SK-N-MC (cell line): ENCODE results near the gene CA10.

Source experiments
- DNase-seq: peaks from one replicate; pipeline ENCODE4 v3.0.0-alpha.2; 2011; ENCODE audit warnings: low read depth, low spot score
- H3K27ac ChIP-seq: fragments of 200-600 bp; sonication (generic); 2 replicates; pipeline ENCODE4 v1.5.1; 2016; ENCODE audit warnings: mixed run types
- H3K36me3 ChIP-seq: fragments of 200-600 bp; sonication (generic); 2 replicates; pipeline ENCODE4 v1.6.1; 2017; ENCODE audit warnings: antibody characterized with exemption, low read length, mixed read lengths; ENCODE audit not compliant: insufficient read depth
- H3K4me3 ChIP-seq: fragments of 200-600 bp; sonication (generic); 2 replicates; pipeline ENCODE4 v1.5.1; 2016
- H3K9ac ChIP-seq: fragments of 200-600 bp; sonication (generic); 2 replicates; pipeline ENCODE4 v1.8.0; 2017; ENCODE audit warnings: mixed run types, mixed read lengths; ENCODE audit not compliant: insufficient read length
- H3K9me3 ChIP-seq: fragments of 200-600 bp; sonication (generic); 2 replicates; pipeline ENCODE4 v1.6.1; 2017; ENCODE audit warnings: low read depth, mild to moderate bottlenecking, antibody characterized with exemption, low read length, moderate library complexity, mixed read lengths
- EZH2 ChIP-seq: fragments of 200-600 bp; sonication (generic); IDR thresholded peaks from one replicate; pipeline ENCODE4 v1.6.1; 2017; ENCODE audit warnings: antibody characterized with exemption
- FOXP2 ChIP-seq: optimal IDR thresholded peaks from 2 replicates; pipeline ENCODE3; 2011; ENCODE audit warnings: mild to moderate bottlenecking, moderate library complexity; ENCODE audit not compliant: insufficient read depth; ENCODE audit errors: extremely low read length, control extremely low read depth
- POLR2AphosphoS5 ChIP-seq: IDR thresholded peaks from 2 replicates; pipeline ENCODE4 v1.6.1; 2012; ENCODE audit warnings: mild to moderate bottlenecking, low read depth, low read length, borderline replicate concordance

CA10 gene

DNA sequence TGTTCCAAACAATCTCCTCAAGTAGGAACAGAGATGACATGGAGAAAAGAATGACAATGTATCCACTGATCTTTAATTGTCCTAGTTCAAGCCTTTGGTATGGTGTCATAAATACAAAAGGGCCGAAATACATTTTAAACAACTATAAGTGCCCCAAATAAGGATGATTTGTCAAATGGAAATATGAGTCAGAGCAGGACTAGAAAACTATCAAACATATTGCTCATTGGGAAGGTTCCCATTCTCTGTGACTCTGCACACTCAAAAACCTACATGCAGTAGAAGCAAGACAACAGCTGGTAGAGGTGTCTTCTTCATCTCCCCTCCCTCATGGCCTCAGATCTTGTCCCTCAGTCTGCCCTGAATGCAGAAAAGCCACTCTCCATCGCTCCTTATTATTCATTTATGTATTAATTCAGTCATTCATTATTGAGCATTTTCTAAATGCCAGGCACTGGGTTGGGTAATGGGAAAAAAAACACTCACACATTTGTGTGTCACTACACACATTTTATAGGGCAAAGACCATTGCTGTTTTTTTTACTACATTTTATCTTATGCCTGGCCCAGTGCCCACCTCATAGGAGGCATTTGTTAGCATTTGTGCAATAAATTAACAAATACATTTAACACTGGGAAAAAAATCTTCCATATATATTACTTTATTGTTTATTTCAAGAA is 10.1 kb downstream of the CA10 start:
- no peak for DNase-seq
- no peak overlapping the region for H3K27ac ChIP-seq

DNA sequence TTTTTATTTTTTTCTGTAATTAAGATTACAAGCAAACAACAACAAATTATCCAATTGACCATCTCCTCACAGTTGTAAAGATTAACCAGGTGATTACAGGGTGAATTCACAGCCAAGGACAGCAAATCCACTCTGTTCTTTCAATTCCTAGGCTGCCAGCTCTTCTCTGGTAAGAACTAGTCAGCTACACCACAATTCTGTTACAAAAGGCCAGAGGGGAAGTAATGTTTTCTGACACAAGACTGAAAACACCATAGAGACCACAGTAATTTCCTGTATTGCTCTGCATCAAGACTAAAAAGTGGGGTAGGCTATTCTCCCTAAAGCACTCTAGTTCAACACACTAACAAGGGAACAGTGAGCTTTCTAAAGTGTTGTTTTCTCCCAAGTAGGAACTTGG is 10.6 kb downstream of the CA10 start:
- no peak overlapping the region for H3K9ac ChIP-seq
- DNase-seq = no peak
- no peak overlapping the region for H3K27ac ChIP-seq

More for the DNA sequence above, 10.1 kb downstream of the CA10 start:
- Histone ChIP-seq H3K36me3 (no peaks in the 10 kb centered on the region), H3K4me3 (no peak overlapping the region), H3K9me3 (no peaks in the 10 kb centered on the region), H3K9ac (no peak overlapping the region)
- TF ChIP-seq POLR2AphosphoS5 (no peak), FOXP2 (no peak), EZH2 (no peak)

DNA sequence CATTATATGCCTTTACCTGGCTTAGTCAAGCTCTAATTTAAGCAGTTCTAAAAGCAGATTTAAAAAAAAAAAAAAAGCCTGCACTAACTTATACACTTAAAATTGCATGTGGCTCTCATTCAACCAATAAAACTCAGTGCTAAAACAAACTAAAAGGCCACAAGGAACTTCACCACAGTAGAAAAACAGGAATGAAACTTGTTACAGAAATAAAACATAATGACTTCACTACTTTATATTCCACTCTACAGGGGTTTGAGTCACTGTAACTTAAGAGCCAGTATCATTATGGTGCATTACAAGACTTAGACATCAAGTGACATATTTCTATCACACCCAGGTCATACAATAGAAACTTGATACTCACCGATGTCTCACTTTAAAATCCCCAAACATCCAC is 11.1 kb downstream of the CA10 start:
- Histone ChIP-seq H3K27ac (no peak overlapping the region), H3K9me3 (no peaks in the 10 kb centered on the region), H3K9ac (no peak overlapping the region), H3K4me3 (no peak overlapping the region), H3K36me3 (no peaks in the 10 kb centered on the region)
- DNase-seq = no peak
- no peak for TF ChIP-seq EZH2
- TF ChIP-seq POLR2AphosphoS5 = no peak
- TF ChIP-seq FOXP2 = no peak

More for the DNA sequence above, 10.6 kb downstream of the CA10 start:
- TF ChIP-seq EZH2 = no peak
- no peak for TF ChIP-seq FOXP2
- no peak for TF ChIP-seq POLR2AphosphoS5
- H3K9me3 ChIP-seq = no peaks in the 10 kb centered on the region
- no peak overlapping the region for H3K4me3 ChIP-seq
- no peaks in the 10 kb centered on the region for H3K36me3 ChIP-seq

DNA sequence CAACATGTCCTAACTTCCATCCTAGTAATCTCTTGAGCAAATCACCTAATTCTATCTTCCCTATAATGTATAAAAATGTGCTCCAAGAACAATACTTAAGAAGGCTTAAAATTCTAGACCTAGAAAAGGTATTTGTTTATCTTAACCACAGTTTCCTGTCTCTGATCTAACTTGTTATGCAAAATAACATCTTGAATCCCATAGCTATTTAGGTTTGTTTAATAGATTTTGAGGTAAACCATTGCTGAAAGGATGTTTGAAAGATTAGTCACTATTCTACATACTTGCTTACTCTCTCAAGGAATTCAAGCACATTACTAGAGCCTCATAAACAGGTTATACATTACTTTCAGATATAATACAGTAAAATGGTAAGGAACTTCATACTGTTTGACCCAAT is 13.0 kb downstream of the CA10 start:
- H3K27ac ChIP-seq = no peak overlapping the region

DNA sequence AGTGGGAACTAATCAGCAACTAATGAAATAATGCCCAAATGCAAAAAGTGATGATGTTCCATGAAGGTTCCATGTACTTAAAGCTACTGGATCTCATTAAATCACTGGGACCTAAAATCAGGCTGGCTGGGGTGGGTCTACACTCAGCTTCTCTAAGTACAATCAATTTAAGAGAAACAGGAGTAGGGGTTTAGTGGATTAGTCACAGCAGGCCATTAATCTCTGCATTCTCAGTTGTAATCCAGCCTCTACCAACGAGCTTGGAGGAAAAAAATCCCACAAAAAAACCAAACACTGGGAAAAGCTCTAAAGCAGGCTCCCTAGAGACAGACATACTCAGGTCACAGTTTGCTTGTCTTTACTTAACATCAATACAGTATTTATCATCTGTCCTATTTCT is 15.0 kb downstream of the CA10 start:
- no peak for TF ChIP-seq EZH2
- DNase-seq = no peak
- H3K9ac ChIP-seq = no peak overlapping the region
- no peak overlapping the region for H3K27ac ChIP-seq
- no peaks in the 10 kb centered on the region for H3K9me3 ChIP-seq
- no peak overlapping the region for H3K4me3 ChIP-seq
- no peaks in the 10 kb centered on the region for H3K36me3 ChIP-seq

More for the DNA sequence above, 13.0 kb downstream of the CA10 start:
- H3K9me3 ChIP-seq = no peaks in the 10 kb centered on the region
- no peaks in the 10 kb centered on the region for H3K36me3 ChIP-seq
- H3K9ac ChIP-seq = no peak overlapping the region
- no peak for TF ChIP-seq EZH2
- TF ChIP-seq POLR2AphosphoS5 = no peak
- TF ChIP-seq FOXP2 = no peak
- no peak overlapping the region for H3K4me3 ChIP-seq
- DNase-seq = no peak

DNA sequence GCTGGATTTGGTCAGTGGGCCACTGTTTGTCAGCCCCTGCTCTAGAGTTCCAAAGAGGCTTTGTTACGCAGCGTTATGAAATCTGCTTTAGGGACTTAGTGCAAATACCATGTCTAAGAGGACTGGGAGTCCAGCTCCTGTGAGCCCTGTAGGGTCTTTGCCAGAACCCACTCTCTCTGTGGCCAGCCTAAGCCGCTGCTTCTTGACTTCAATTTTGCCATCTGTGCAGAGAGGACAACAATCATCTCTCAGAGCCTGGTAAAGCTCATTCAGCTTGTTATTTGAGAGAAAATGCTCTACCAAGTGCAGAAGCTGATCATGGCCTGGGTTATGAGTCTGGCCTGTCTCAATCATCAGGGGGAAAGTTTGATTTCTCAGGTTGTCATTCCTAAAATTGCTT is 17.9 kb downstream of the CA10 start:
- Histone ChIP-seq H3K27ac (no peak overlapping the region), H3K9me3 (no peaks in the 10 kb centered on the region), H3K36me3 (no peaks in the 10 kb centered on the region), H3K4me3 (no peak overlapping the region), H3K9ac (no peak overlapping the region)
- no peak for TF ChIP-seq EZH2
- no peak for TF ChIP-seq POLR2AphosphoS5
- TF ChIP-seq FOXP2 = no peak
- no peak for DNase-seq

DNA sequence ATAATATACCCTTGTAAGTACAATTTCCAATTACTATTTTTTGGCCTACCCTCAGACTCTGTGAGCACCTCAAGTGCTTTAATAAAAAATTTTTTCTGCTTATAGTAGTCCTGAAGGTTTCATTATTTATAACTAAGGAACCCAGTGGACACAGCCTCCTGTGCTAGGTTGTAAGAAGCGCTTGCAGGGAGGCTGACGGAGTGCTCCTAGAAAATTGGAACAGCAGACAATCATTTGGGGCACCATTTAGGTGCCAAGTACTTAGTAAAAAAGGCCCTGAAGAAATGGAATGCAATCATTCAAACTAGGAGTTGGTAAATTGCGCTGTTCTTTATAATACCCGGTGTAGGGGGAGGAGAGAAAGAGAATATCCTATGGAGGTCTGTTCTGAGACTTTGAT is 19.8 kb downstream of the CA10 start:
- Histone ChIP-seq H3K27ac (no peak overlapping the region), H3K9me3 (no peaks in the 10 kb centered on the region), H3K36me3 (no peaks in the 10 kb centered on the region), H3K9ac (no peak overlapping the region), H3K4me3 (no peak overlapping the region)
- TF ChIP-seq EZH2 (no peak), POLR2AphosphoS5 (no peak), FOXP2 (no peak)
- DNase-seq = no peak

DNA sequence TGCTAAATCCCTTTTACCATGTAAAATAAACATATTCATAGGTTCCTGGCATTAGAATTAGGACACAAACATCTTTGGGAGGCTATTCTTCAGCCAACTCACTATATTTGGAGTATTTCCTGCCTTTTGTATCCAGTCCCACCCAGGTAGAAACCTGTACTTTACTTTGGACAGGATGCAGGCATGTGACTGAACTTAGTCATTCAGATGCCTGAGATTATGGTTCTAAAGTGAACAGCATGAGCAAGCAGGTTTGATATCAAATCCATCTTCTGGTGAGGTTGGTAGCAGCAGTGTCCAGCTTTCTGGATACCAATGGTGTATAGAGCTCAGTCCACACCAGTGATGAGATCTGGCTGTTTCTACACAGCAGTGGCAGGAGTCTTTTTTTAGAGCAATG is 20.2 kb downstream of the CA10 start:
- no peak for TF ChIP-seq FOXP2
- no peak for TF ChIP-seq EZH2
- no peak for TF ChIP-seq POLR2AphosphoS5

DNA sequence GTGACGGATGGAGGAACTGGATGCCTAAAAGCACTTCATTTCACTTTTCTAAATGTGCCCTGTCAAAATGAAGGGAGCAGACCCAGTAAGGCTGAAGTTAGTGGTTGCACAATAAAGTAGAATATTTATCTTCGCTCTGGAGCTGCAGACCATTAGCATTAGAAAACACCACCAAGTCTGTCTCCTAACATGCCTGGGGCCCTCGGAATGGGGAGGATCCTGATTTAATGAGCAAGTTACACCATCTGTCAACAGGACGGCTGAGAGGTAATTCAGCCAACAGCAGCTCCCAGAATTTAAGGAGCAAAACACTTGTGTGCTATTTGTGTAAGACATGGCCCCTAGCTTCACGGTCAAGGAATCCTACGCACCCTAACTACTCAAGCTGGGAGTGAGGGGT is 22.3 kb downstream of the CA10 start:
- TF ChIP-seq EZH2 = no peak
- TF ChIP-seq POLR2AphosphoS5 = no peak
- no peak for TF ChIP-seq FOXP2
- Histone ChIP-seq H3K9me3 (no peaks in the 10 kb centered on the region), H3K27ac (no peak overlapping the region), H3K4me3 (no peak overlapping the region), H3K36me3 (no peaks in the 10 kb centered on the region), H3K9ac (no peak overlapping the region)
- DNase-seq = no peak

More for the DNA sequence above, 20.2 kb downstream of the CA10 start:
- no peaks in the 10 kb centered on the region for H3K36me3 ChIP-seq
- H3K4me3 ChIP-seq = no peak overlapping the region
- no peak overlapping the region for H3K9ac ChIP-seq
- DNase-seq = no peak
- H3K9me3 ChIP-seq = no peaks in the 10 kb centered on the region
- no peak overlapping the region for H3K27ac ChIP-seq

DNA sequence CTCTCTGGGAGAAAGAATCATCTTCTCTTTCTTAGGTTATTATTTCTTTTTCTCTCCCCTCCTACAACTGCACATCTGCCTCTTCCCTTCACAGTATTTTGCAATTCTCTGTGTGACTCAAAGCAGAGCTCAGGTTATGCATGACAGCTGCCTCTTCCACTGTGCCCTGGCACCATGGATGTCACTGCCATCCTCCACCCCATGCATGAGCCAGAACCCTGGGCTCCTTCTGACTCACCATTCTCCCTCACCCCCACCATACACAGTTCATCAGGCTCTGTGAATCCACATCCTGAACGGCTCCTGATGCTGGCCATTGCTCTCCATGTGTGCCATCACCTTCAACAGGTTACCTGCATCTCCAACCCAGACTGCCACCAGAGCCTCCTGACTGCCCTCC is 23.9 kb downstream of the CA10 start:
- TF ChIP-seq EZH2 = no peak
- no peak overlapping the region for H3K4me3 ChIP-seq
- DNase-seq = no peak
- H3K9me3 ChIP-seq = no peaks in the 10 kb centered on the region
- H3K27ac ChIP-seq = no peak overlapping the region
- no peak overlapping the region for H3K9ac ChIP-seq
- no peaks in the 10 kb centered on the region for H3K36me3 ChIP-seq
